ENCODE results near the gene ATP6AP1. TPM values are rescaled to one million over a fixed set of nuclear protein-coding genes. Genes with fewer than 3 reads are reported as not detected.
"Not testable (repeated sequence)": the region's sequence is repeated elsewhere in the genome, so short reads cannot be mapped to it uniquely, and the experiment has no call there.

Gene ATP6AP1
- polyA plus RNA-seq, 1 experiment, result 143 TPM

GRCh38 chrX:154397888-154398667 lies 30.4 kb upstream of the ATP6AP1 start, which contains the start of gene RPL10:
RPL10 (plus strand) TSS chrX:154398377; CDS start chrX:154398520, 143 bp downstream.
- TF ChIP-seq CTCF (IDR thresholded peaks at IDR 0.05; ENCODE audit: insufficient read depth, low read depth, low read length), result no peak
- H3K36me3 ChIP-seq (ENCODE audit: control insufficient read depth, insufficient read depth, low read length), result peaks cover 12% of the 10 kb centered on the region
- H3K4me3 ChIP-seq (ENCODE audit: low read depth, low read length), result peak within 1 kb of the TSS; percentile 81
- ChIA-PET POLR2A (interaction anchor here (1.6 kb wide), 1 partner anchor 27 kb away, joined by 4 read pairs; no protein-coding TSS in a partner anchor), CTCF (interaction anchor here (1.0 to 2.7 kb wide), 7 partner anchors 12 to 133 kb away, joined by 3 to 16 read pairs (median 6); partner anchors contain the start of genes ATP6AP1, EMD and FLNA)
- peak; percentile 82 for DNase-seq (ENCODE audit: low read depth)
- H3K27me3 ChIP-seq (ENCODE audit: control insufficient read depth, insufficient read depth, low read length), result no peaks in the 10 kb centered on the region

GRCh38 chrX:154398668-154399526 lies 29.6 kb upstream of the ATP6AP1 start:
- H3K36me3 ChIP-seq (ENCODE audit: control insufficient read depth, insufficient read depth, low read length), result peaks cover 12% of the 10 kb centered on the region
- ChIA-PET POLR2A (interaction anchor here (1.6 kb wide), 1 partner anchor 28 kb away, joined by 4 read pairs; no protein-coding TSS in a partner anchor), CTCF (interaction anchor here (0.7 to 2.7 kb wide), 9 partner anchors 11 to 133 kb away, joined by 3 to 16 read pairs (median 4); partner anchors contain the start of genes ATP6AP1, EMD and FLNA)
- TF ChIP-seq CTCF (IDR thresholded peaks at IDR 0.05; ENCODE audit: insufficient read depth, low read depth, low read length), result peak; percentile 78
- DNase-seq (ENCODE audit: low read depth), result no peak
- H3K4me3 ChIP-seq (ENCODE audit: low read depth, low read length), result peak overlapping the region; percentile 81
- no peaks in the 10 kb centered on the region for H3K27me3 ChIP-seq (ENCODE audit: control insufficient read depth, insufficient read depth, low read length)

- Histone ChIP-seq H3K27me3 (ENCODE audit: control insufficient read depth, insufficient read depth, low read length) (no peaks in the 10 kb centered on the region), H3K4me3 (ENCODE audit: low read depth, low read length) (peak overlapping the region; percentile 81), H3K36me3 (ENCODE audit: control insufficient read depth, insufficient read depth, low read length) (peaks cover 12% of the 10 kb centered on the region)
- ChIA-PET CTCF (interaction anchor here (1.2 to 1.9 kb wide), 5 partner anchors 10 to 74 kb away, joined by 3 to 7 read pairs (median 4); partner anchors contain the start of gene ATP6AP1), POLR2A (no interaction called here)
- no peak for TF ChIP-seq CTCF (IDR thresholded peaks at IDR 0.05; ENCODE audit: insufficient read depth, low read depth, low read length)
- no peak for DNase-seq (ENCODE audit: low read depth)
Observed at GRCh38 chrX:154399527-154400368, 28.7 kb upstream of the ATP6AP1 start.

DNA sequence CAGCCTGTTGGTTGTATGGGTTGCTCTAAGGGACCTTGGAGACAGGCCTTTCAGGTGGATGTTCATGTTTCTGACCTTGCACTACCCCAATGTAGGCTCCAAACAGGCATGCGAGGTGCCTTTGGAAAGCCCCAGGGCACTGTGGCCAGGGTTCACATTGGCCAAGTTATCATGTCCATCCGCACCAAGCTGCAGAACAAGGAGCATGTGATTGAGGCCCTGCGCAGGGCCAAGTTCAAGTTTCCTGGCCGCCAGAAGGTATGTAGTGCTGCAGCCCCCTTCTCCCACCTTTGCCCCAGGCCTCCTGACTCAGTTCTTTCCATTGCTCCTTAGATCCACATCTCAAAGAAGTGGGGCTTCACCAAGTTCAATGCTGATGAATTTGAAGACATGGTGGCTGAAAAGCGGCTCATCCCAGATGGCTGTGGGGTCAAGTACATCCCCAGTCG lies 28.1 kb upstream of the ATP6AP1 start:
- DNase-seq (ENCODE audit: low read depth); POLR2A ChIA-PET; H3K4me3 ChIP-seq (ENCODE audit: low read depth, low read length); H3K27me3 ChIP-seq (ENCODE audit: control insufficient read depth, insufficient read depth, low read length): not testable (repeated sequence)
- CTCF ChIA-PET, result interaction anchor here (1.2 kb wide), 1 partner anchor 29 kb away, joined by 5 read pairs; no protein-coding TSS in a partner anchor
- peaks cover 12% of the 10 kb centered on the region for H3K36me3 ChIP-seq (ENCODE audit: control insufficient read depth, insufficient read depth, low read length)
